HG02678 (cell line): Measurements from ENCODE around the gene SH3BP2.

ENCODE experiments used
- ATAC-seq: cut with Tn5 transposase; IDR thresholded peaks from one replicate; pipeline ENCODE4 v1.9.1; 2021; ENCODE audit warnings: mild to moderate bottlenecking, moderate library complexity; ENCODE audit not compliant: unreplicated experiment

SH3BP2 gene

DNA sequence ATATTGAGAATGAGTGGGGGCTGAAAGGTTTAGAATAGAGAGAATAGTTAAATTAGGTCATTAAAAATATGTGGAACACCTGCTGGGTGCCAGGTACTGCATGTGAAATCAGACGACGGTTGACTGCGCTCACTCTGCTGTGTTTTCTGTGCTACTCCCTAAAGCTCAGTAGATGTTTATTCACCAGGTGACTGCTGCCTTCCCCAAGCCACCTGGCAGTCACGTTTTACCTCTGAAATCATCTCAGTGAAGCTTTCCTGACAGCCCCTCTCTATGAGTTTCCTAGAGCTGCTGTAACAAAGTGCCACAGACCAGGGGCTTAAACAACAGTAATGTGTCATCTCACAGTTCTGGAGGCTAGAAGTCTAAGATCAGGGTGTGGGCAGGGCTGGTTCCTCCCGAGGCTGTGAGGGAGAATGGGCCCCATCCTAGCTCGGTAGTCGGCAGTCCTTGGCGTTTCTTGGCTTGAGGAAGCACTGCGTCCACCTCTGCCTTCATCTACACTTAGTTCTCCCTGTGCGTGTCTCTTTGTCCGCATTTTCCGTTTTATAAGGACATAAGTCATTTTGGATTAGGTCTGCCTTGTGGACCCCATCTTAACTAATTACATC lies 76.1 kb downstream of the SH3BP2 start:
- no peak for ATAC-seq

DNA sequence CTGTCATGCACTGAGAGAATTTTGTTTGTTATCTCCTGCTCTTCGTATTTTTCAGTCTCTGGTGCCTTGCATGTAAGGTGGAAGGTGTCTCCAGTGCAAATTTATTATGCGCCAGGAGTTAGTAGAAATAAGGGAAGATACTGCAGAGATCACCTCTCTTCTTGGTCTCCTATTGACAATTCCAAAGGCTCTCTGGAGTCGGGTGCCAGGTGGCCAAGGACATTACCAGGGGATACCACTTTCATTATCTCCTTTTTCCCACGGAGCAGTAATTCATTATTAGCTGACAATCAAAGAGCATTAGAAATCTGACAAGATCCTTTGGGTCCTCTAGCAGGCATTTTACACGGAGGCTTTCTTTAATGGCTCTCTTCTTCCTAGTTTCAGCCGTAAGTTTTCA lies 76.8 kb downstream of the SH3BP2 start:
- ATAC-seq, result no peak

DNA sequence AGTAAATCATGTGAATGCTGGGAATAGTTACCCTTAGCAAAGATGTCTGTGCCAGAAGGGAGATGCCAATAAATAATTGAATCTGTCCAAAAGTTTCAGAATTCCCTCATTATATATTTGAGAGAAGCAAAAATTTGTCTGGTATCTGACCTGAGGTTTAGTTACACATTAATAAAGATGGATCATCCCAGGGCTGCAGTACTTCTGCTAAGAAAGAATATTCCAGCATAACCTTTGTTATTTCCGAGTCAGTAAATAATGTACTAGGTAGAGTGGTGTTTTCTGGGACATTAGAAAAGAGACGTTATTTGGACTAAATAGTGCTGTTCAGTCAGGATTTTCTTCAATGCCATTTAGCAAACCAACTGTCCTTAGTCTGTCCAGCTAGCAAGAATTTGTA lies 77.2 kb downstream of the SH3BP2 start:
- no peak for ATAC-seq

DNA sequence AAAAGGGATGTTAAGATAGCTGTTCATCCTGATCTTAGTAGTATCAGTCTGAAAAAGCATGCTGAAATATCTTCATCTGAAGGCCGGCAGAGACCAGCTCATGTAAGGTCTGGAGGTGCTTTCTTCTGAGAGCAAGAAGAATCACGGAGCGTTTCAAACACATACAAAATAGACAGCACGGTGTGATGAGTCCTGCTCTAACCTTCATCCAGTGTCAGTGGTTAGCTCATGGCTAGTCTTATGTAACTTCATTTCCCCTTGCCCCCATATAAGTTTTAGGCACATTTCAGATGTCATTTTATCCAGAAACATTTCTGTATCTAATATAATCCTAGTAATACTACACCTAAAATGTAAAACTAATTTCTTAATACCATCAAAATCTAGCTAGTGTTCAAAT lies 78.6 kb downstream of the SH3BP2 start:
- ATAC-seq, result no peak

DNA sequence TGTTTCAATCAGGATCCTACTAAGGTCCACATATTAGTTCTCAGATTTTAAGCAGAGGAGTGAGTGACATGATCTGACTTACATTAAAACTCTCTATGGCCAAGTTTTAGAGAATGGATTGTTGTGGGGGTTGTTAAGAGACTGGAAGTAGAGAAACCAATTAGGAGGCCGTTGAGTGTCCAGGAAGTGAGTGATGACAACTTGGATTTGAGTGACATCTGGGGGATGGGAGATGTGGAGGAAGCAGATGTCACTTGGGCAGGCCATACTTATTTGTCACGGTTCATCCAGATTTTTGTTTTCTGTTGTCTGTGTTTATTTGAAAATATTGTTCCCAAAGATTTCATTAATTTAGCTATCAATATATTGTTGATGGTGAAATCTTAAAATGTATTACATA lies 79.0 kb downstream of the SH3BP2 start:
- ATAC-seq, result no peak

DNA sequence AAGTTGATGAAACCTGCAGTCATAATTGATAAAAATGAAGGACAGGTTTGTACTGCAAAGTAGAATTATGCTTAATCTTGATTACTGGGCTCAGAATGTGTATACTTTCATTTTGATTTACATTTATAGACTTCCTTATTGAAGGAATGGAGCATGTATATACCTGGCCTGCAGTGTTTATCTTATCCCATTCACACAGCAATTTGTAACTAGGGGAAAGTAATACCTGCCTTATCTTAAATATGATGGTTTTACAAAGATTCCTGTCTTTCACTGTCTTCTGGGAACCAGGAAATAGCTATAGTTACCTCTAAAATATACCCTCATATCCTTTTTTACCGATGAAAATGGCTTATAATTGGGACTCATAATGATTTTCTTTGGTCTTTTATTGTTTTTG lies 80.4 kb downstream of the SH3BP2 start:
- no peak for ATAC-seq

DNA sequence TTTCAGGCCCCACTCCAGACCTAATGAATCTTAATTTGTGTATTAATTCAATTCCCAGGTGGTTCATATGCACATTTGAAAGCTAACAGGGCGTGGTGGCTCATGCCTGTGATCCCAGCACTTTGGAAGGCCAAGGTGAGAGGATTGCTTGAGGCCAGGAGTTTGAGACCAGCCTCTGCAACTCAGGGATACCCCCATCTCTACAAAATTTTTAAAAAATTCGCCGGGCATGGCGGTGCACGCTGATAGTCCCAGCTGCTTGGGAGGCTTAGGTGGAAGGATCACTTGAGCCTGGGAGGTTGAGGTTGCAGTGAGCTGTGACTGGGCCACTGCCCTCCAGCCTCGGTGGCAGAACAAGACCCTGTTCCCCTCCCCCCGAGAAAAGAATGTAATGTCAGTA lies 82.0 kb downstream of the SH3BP2 start:
- ATAC-seq, result no peak

DNA sequence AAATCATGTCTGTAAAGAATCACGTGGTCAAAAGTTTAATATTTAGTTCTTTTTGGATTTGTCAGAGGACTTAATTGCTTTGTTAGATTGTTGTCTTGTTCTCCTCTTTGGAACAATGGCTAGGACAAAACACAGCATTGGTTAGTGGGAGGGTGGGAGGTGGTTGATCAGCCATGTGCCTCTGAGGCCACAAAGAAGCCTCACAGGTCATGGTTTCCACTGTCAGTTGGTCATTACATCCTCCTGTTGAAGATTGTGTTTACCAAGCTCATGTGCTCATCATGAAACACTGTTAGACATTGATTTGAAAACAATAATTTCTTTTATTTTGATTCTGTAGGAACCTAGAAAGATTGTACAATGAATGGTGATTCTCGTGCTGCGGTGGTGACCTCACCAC lies 82.7 kb downstream of the SH3BP2 start:
- ATAC-seq, result no peak

DNA sequence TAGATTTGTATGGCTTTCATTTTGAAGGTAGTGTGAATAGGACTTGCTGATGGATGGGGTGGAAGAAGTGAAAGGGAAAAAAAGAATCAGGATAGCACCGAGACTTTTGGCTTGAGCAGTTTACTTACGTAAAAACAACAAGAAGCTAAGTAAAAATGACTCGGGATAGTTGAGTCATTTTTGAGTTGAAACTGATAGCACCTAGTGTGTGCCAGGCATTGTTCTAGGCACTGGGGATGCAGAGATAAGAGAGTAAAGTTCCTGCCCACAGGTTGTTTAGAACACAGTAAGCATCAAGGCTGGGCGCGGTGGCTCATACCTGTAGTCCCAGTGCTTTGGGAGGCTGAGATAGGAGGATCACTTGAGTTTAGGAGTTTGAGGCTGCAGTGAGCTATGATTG lies 85.5 kb downstream of the SH3BP2 start:
- ATAC-seq, result no peak

DNA sequence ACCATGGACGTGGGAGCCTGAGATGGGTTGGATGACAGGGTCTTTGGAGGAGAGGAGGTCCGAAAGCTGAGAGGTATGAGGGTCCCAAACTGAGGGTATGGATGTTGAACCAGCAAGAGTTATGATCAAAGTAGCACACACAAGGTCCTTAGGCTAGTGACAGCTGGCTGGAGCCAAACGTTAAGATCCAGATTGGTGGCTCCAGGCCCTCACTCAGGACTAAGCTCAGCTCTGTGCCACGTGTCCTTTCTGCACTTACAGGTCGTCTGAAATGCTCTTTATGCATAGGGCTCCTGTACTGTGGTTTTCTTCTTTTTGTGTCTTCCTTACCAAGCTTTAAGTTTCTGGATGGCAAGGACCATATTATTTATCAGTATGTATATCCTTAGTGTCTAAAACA lies 86.1 kb downstream of the SH3BP2 start:
- no peak for ATAC-seq

DNA sequence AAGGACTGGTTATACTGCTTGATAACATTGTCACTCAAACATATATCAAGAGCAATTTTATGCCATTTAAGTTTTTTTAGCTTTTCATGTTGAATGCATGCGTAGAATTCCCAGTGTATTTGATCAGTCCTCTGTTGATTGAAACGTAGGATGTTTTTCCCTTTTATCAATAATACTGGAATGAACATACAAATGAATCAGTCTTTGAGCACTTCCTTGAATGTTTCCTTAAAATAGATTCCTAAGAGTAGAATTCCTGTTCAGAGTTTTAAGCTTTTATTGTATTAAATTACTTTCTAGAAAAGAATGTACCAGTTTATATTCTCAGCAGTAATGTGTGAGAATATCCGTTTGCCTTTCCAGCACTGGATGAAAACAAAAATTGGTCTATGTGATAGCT lies 88.5 kb downstream of the SH3BP2 start:
- ATAC-seq, result no peak

DNA sequence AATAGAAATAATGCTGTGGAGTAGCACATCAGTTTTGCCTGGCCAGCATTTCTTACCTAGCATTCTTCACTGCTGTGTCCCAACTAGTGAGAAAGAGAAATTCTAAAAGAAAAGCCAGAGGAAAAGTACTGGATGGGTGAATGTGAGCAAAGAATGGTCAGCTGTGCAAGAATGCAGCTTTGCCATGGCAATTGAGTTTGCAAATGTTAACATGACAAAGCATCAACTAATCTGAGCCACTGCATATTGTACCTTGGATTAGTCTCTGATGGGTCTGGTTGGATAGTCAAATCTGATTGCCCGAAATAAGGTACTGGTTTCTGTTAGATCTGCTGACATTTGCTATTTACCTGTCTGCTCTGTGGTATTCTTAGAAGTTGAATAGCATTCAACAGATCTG lies 89.5 kb downstream of the SH3BP2 start:
- ATAC-seq, result no peak

DNA sequence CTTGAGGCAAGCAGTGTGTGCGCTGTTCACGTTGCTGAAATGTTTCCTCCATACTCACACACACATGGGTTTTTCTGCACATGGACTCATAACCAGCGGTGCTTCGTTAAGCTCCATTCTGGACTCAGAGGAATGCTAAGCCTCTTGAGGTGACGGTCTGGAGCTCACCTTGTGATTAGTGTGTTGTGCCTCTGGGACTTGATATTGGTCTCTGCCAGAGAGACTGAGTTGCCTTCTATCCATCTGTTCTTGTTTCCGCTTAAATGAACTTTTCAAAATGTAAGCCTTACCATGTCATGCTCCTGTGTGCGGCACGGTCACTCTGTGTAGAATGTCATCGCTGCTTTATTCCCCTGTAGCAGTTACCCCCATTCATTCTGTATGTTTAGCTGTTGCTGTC lies 93.3 kb downstream of the SH3BP2 start:
- ATAC-seq, result no peak

DNA sequence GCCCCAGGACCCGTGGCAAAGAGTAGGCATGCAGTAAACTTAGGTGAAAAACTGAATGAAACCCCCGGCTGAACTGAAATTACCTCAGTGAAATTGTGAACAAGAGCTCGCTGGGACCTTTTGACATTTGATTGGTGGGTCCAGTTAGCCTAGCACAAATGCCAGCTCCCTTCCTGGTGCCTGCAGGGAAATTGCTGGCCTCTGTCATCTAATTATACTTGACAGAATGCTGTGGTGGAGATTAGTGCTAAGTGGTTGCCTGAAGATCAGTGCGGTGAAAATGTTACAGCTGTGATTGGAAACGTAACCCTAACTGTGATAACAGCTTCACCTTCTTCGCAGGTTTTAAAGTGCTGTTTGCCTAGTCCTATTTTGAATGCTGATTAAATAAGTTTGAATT lies 93.7 kb downstream of the SH3BP2 start:
- ATAC-seq, result no peak

DNA sequence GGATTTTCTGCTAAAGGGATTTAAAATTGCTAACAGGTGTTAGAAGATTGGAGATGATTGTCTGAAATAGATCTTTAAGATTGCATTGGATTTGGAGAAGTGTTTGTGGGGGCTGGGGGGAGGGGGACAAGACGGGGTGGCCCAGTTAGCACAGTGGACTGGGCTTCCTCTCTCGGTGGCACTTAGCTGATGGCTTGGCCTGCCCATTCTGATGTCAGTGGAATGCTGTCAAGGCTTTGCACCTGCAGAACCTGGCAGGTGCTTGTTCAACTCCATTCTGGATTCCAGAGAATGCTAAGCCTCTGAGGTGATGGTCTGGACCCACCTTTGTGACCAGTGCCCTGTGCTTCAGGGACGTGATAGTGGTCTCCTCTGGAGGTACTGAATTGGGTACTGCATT lies 94.5 kb downstream of the SH3BP2 start:
- ATAC-seq, result no peak

DNA sequence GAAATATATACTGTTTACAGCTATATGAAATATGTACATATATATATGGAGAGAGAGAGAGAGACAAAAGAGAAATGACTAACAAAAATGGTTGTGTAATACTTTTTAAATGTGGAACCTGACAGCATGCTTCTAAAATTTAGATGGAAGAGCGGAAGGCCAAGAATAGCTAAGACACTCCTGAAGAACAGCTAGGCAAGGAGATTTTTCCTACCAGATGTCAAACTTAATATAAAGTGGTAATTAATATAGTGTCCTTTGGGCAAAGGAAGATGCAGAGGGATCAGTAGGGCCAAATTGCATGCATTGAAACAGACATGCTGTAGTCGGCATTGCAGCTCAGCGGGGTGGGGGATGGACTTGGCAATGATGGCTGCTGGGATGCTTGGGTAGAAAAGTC lies 96.0 kb downstream of the SH3BP2 start:
- ATAC-seq, result no peak
